Measurements from ENCODE around the gene MYPOP.

MYPOP gene

DNA sequence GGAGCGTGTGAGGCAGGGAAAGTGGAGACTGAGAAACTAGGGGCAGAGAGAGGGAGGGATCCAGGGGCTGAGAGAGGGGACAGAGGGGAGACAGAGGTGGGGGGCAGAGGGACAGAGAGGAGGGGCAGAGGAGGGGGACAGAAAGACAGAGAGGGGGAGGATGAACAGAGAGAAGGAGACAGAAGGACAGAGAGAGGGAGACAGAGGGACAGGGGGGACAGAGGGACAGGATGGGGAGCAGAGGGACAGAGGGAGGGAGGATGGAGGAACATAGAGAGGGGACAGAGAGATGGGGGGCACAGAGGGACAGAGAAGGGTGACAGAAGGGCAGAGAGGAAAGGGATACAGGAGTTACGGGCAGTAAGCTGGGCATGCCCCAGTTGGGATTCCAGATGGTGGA lies 26.8 kb upstream of the MYPOP start:
- H3K27me3 ChIP-seq (ENCODE audit: control insufficient read depth in 1 of 2, insufficient read depth in 2 of 2, low read length in 2 of 2) = peaks cover 0 to 6% of the 10 kb centered on the region in 2 donors
- H3K27ac ChIP-seq (ENCODE audit: low read depth, low read length) = no peak overlapping the region
- H3K4me1 ChIP-seq (ENCODE audit: control insufficient read depth in 1 of 2, insufficient read depth in 2 of 2, low read length in 2 of 2) = peaks cover 4 to 5% of the 10 kb centered on the region in 2 donors
- H3K9ac ChIP-seq (ENCODE audit: low read depth in 1 of 2, low read length in 2 of 2) = no peak overlapping the region
- H3K4me3 ChIP-seq (ENCODE audit: low read depth in 1 of 2, low read length in 2 of 2) = no peak overlapping the region
- H3K36me3 ChIP-seq (ENCODE audit: control insufficient read depth in 1 of 2, insufficient read depth in 2 of 2, low read length in 2 of 2) = no peaks in the 10 kb centered on the region
- H3K9me3 ChIP-seq (ENCODE audit: control insufficient read depth in 1 of 2, low read length in 2 of 2) = no peaks in the 10 kb centered on the region

- peaks cover 0 to 3% of the 10 kb centered on the region in 2 donors for H3K27me3 ChIP-seq (ENCODE audit: control insufficient read depth in 1 of 2, insufficient read depth in 2 of 2, low read length in 2 of 2)
- H3K27ac ChIP-seq (ENCODE audit: low read depth, low read length) = no peak overlapping the region
- no peaks in the 10 kb centered on the region for H3K9me3 ChIP-seq (ENCODE audit: control insufficient read depth in 1 of 2, low read length in 2 of 2)
- peaks cover 4 to 5% of the 10 kb centered on the region in 2 donors for H3K4me1 ChIP-seq (ENCODE audit: control insufficient read depth in 1 of 2, insufficient read depth in 2 of 2, low read length in 2 of 2)
- no peak overlapping the region for H3K4me3 ChIP-seq (ENCODE audit: low read depth in 1 of 2, low read length in 2 of 2)
- H3K36me3 ChIP-seq (ENCODE audit: control insufficient read depth in 1 of 2, insufficient read depth in 2 of 2, low read length in 2 of 2) = no peaks in the 10 kb centered on the region
- H3K9ac ChIP-seq (ENCODE audit: low read depth in 1 of 2, low read length in 2 of 2) = no peak overlapping the region
Observed at GRCh38 chr19:45927565-45928261, 25.3 kb upstream of the MYPOP start.

GRCh38 chr19:45924891-45925447 lies 22.6 kb upstream of the MYPOP start:
- H3K36me3 ChIP-seq (ENCODE audit: control insufficient read depth in 1 of 2, insufficient read depth in 2 of 2, low read length in 2 of 2) = no peaks in the 10 kb centered on the region
- peaks cover 4 to 5% of the 10 kb centered on the region in 2 donors for H3K4me1 ChIP-seq (ENCODE audit: control insufficient read depth in 1 of 2, insufficient read depth in 2 of 2, low read length in 2 of 2)
- H3K9ac ChIP-seq (ENCODE audit: low read depth in 1 of 2, low read length in 2 of 2) = no peak overlapping the region
- H3K27me3 ChIP-seq (ENCODE audit: control insufficient read depth in 1 of 2, insufficient read depth in 2 of 2, low read length in 2 of 2) = peaks cover 0 to 8% of the 10 kb centered on the region in 2 donors
- H3K27ac ChIP-seq (ENCODE audit: low read depth, low read length) = no peak overlapping the region
- no peaks in the 10 kb centered on the region for H3K9me3 ChIP-seq (ENCODE audit: control insufficient read depth in 1 of 2, low read length in 2 of 2)
- H3K4me3 ChIP-seq (ENCODE audit: low read depth in 1 of 2, low read length in 2 of 2) = no peak overlapping the region

DNA sequence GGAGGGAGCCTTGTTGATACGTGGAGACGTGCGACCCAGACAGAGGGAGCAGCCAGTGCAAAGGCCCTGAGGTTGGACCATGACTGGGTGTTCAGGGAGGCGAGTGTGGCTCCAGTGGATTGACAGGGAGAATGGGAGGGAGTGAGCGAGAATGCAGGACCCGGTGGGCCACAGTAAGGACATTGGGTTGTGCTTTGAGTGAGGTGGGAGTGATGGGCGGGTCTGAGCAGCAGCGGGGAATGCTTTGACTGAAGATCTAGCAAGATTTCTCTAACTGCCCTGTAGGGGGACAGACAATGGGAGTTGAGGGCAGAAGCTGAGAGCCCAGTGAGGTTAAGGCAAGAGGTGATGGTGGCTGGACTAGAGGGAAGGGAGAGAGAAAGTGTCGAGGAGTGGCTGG lies 19.9 kb upstream of the MYPOP start:
- Histone ChIP-seq H3K9me3 (ENCODE audit: control insufficient read depth in 1 of 2, low read length in 2 of 2) (no peaks in the 10 kb centered on the region), H3K4me3 (ENCODE audit: low read depth in 1 of 2, low read length in 2 of 2) (no peak overlapping the region), H3K27me3 (ENCODE audit: control insufficient read depth in 1 of 2, insufficient read depth in 2 of 2, low read length in 2 of 2) (peaks cover 0 to 14% of the 10 kb centered on the region in 2 donors), H3K4me1 (ENCODE audit: control insufficient read depth in 1 of 2, insufficient read depth in 2 of 2, low read length in 2 of 2) (no peaks in the 10 kb centered on the region), H3K27ac (ENCODE audit: low read depth, low read length) (no peak overlapping the region), H3K36me3 (ENCODE audit: control insufficient read depth in 1 of 2, insufficient read depth in 2 of 2, low read length in 2 of 2) (no peaks in the 10 kb centered on the region), H3K9ac (ENCODE audit: low read depth in 1 of 2, low read length in 2 of 2) (no peak overlapping the region)

- H3K9me3 ChIP-seq (ENCODE audit: control insufficient read depth in 1 of 2, low read length in 2 of 2) = no peaks in the 10 kb centered on the region
- no peaks in the 10 kb centered on the region for H3K36me3 ChIP-seq (ENCODE audit: control insufficient read depth in 1 of 2, insufficient read depth in 2 of 2, low read length in 2 of 2)
- H3K4me3 ChIP-seq (ENCODE audit: low read depth in 1 of 2, low read length in 2 of 2) = no peak overlapping the region
- H3K27me3 ChIP-seq (ENCODE audit: control insufficient read depth in 1 of 2, insufficient read depth in 2 of 2, low read length in 2 of 2) = peaks cover 0 to 14% of the 10 kb centered on the region in 2 donors
- no peak overlapping the region for H3K9ac ChIP-seq (ENCODE audit: low read depth in 1 of 2, low read length in 2 of 2)
- no peak overlapping the region for H3K27ac ChIP-seq (ENCODE audit: low read depth, low read length)
- no peaks in the 10 kb centered on the region for H3K4me1 ChIP-seq (ENCODE audit: control insufficient read depth in 1 of 2, insufficient read depth in 2 of 2, low read length in 2 of 2)
Observed at GRCh38 chr19:45920458-45920857, 18.0 kb upstream of the MYPOP start.

DNA sequence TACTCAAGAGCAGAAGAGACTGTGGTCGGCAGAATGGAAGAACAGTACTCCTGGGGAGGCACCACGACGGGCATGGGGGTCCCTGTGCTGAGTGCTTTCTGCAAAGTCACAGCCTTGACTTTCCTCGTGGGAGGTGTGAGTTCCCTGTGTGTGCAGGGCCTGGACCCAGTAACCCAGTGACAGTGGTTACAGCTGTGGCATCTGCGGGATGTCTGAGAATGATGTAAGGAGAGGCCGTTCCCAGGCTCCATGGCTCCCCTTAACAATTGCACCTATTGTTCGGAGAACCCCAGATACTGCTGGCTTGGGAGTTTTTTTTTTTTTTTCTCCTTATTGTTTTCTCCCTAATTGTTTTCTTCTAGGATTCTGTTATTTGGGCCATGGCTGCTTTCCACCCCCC lies 17.3 kb upstream of the MYPOP start:
- no peaks in the 10 kb centered on the region for H3K9me3 ChIP-seq (ENCODE audit: control insufficient read depth in 1 of 2, low read length in 2 of 2)

DNA sequence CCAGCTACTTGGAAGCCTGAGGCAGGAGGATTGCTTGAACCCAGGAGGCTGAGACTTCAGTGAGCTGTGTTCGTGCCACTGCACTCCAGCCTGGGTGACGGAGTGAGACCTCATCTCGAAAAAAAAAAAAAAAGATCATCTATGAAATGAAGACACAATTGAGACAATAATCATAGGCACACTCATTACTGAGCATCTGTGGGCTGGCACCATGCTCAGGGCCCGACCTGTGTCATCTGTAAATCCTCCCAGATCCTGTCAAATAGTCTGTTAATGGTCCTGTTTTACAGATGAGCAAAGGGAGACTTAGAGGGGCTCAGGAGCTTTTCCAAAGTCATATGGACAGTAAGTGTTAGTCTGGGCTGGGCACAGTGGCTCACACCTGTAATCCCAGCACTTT lies 16.3 kb upstream of the MYPOP start:
- H3K36me3 ChIP-seq (ENCODE audit: control insufficient read depth in 1 of 2, insufficient read depth in 2 of 2, low read length in 2 of 2) = no peaks in the 10 kb centered on the region
- no peaks in the 10 kb centered on the region for H3K4me1 ChIP-seq (ENCODE audit: control insufficient read depth in 1 of 2, insufficient read depth in 2 of 2, low read length in 2 of 2)
- H3K27ac ChIP-seq (ENCODE audit: low read depth, low read length) = no peak overlapping the region
- H3K9ac ChIP-seq (ENCODE audit: low read depth in 1 of 2, low read length in 2 of 2) = no peak overlapping the region
- no peak overlapping the region for H3K4me3 ChIP-seq (ENCODE audit: low read depth in 1 of 2, low read length in 2 of 2)
- no peaks in the 10 kb centered on the region for H3K9me3 ChIP-seq (ENCODE audit: control insufficient read depth in 1 of 2, low read length in 2 of 2)
- peaks cover 0 to 17% of the 10 kb centered on the region in 2 donors for H3K27me3 ChIP-seq (ENCODE audit: control insufficient read depth in 1 of 2, insufficient read depth in 2 of 2, low read length in 2 of 2)

More for the DNA sequence above, 17.3 kb upstream of the MYPOP start:
- peaks cover 0 to 17% of the 10 kb centered on the region in 2 donors for H3K27me3 ChIP-seq (ENCODE audit: control insufficient read depth in 1 of 2, insufficient read depth in 2 of 2, low read length in 2 of 2)
- no peak overlapping the region for H3K4me3 ChIP-seq (ENCODE audit: low read depth in 1 of 2, low read length in 2 of 2)
- no peaks in the 10 kb centered on the region for H3K4me1 ChIP-seq (ENCODE audit: control insufficient read depth in 1 of 2, insufficient read depth in 2 of 2, low read length in 2 of 2)
- H3K36me3 ChIP-seq (ENCODE audit: control insufficient read depth in 1 of 2, insufficient read depth in 2 of 2, low read length in 2 of 2) = no peaks in the 10 kb centered on the region
- no peak overlapping the region for H3K9ac ChIP-seq (ENCODE audit: low read depth in 1 of 2, low read length in 2 of 2)
- no peak overlapping the region for H3K27ac ChIP-seq (ENCODE audit: low read depth, low read length)

GRCh38 chr19:45917421-45918091 lies 15.1 kb upstream of the MYPOP start:
- Histone ChIP-seq H3K9ac (ENCODE audit: low read depth in 1 of 2, low read length in 2 of 2) (no peak overlapping the region), H3K27ac (ENCODE audit: low read depth, low read length) (no peak overlapping the region), H3K4me3 (ENCODE audit: low read depth in 1 of 2, low read length in 2 of 2) (no peak overlapping the region), H3K9me3 (ENCODE audit: control insufficient read depth in 1 of 2, low read length in 2 of 2) (no peaks in the 10 kb centered on the region), H3K36me3 (ENCODE audit: control insufficient read depth in 1 of 2, insufficient read depth in 2 of 2, low read length in 2 of 2) (no peaks in the 10 kb centered on the region), H3K27me3 (ENCODE audit: control insufficient read depth in 1 of 2, insufficient read depth in 2 of 2, low read length in 2 of 2) (peaks cover 0 to 17% of the 10 kb centered on the region in 2 donors), H3K4me1 (ENCODE audit: control insufficient read depth in 1 of 2, insufficient read depth in 2 of 2, low read length in 2 of 2) (no peaks in the 10 kb centered on the region)

- Histone ChIP-seq H3K27me3 (ENCODE audit: control insufficient read depth in 1 of 2, insufficient read depth in 2 of 2, low read length in 2 of 2) (peaks cover 0 to 3% of the 10 kb centered on the region in 2 donors), H3K9ac (ENCODE audit: low read depth in 1 of 2, low read length in 2 of 2) (no peak within 1 kb of the TSS), H3K27ac (ENCODE audit: low read depth, low read length) (no peak within 1 kb of the TSS), H3K36me3 (ENCODE audit: control insufficient read depth in 1 of 2, insufficient read depth in 2 of 2, low read length in 2 of 2) (no peaks in the 10 kb centered on the region), H3K9me3 (ENCODE audit: control insufficient read depth in 1 of 2, low read length in 2 of 2) (no peaks in the 10 kb centered on the region), H3K4me3 (ENCODE audit: low read depth in 1 of 2, low read length in 2 of 2) (no peak within 1 kb of the TSS), H3K4me1 (ENCODE audit: control insufficient read depth in 1 of 2, insufficient read depth in 2 of 2, low read length in 2 of 2) (no peaks in the 10 kb centered on the region)
Observed at GRCh38 chr19:45913874-45914830, 11.7 kb upstream of the MYPOP start, which contains the start of gene NANOS2. NANOS2 (minus strand) TSS chr19:45914778; CDS start chr19:45914693, 85 bp downstream.
